ENCODE data around the gene REPIN1.

The REPIN1 gene

DNA sequence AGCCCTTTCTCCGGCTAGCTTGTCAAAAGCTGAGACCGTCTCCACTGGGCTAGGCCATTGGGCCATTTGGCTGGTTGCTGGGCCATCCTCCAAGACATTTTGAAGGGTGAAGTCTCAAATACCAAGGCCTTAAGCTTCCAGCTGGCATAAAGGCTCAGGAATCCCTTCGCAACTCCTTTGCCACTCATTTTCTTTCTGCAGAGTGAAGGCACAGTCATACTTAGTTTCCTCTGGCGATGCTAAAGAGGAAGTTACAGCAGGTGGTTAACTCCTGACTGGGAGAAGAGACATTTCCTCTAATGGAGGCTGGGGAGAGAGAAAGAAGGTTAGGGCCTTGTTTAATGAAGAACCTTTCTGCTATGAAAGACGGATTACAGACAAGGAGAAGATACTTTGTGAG, 4.8 kb upstream of the REPIN1 start:
- H3K27ac ChIP-seq (ENCODE audit: low read depth, low read length): no peak overlapping the region
- no peak overlapping the region for H3K4me3 ChIP-seq (ENCODE audit: insufficient read depth, low read length, poor library complexity, severe bottlenecking)
- H3K9me2 ChIP-seq (replicated peaks; ENCODE audit: insufficient read depth, low read length): no peaks in the 10 kb centered on the region
- H3K27me3 ChIP-seq (ENCODE audit: low read length): 0 out of 2 replicates have a peak, but pooled peaks cover 3% of the 10 kb centered on the region
- no peaks in the 10 kb centered on the region for H3K9me3 ChIP-seq (ENCODE audit: insufficient read depth, low read length)
- no peak for TF ChIP-seq EZH2phosphoT487 (conservative IDR thresholded peaks at IDR 0.05; ENCODE audit: low read length)
- TF ChIP-seq, protein P1, sequence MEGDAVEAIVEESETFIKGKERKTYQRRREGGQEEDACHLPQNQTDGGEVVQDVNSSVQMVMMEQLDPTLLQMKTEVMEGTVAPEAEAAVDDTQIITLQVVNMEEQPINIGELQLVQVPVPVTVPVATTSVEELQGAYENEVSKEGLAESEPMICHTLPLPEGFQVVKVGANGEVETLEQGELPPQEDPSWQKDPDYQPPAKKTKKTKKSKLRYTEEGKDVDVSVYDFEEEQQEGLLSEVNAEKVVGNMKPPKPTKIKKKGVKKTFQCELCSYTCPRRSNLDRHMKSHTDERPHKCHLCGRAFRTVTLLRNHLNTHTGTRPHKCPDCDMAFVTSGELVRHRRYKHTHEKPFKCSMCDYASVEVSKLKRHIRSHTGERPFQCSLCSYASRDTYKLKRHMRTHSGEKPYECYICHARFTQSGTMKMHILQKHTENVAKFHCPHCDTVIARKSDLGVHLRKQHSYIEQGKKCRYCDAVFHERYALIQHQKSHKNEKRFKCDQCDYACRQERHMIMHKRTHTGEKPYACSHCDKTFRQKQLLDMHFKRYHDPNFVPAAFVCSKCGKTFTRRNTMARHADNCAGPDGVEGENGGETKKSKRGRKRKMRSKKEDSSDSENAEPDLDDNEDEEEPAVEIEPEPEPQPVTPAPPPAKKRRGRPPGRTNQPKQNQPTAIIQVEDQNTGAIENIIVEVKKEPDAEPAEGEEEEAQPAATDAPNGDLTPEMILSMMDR (IDR thresholded peaks at IDR 0.05; ENCODE audit: insufficient read depth, low read length, poor library complexity, severe bottlenecking): no peak
- H3K79me2 ChIP-seq (ENCODE audit: insufficient read depth, low read length): no peaks in the 10 kb centered on the region
- H3K36me3 ChIP-seq (ENCODE audit: low read length): no peaks in the 10 kb centered on the region
- no peak overlapping the region for H3K9ac ChIP-seq (ENCODE audit: low read length)
- no peak overlapping the region for H2AFZ ChIP-seq (ENCODE audit: low read depth, low read length, severe bottlenecking)
- H4K20me1 ChIP-seq (ENCODE audit: low read depth, low read length): no peaks in the 10 kb centered on the region
- H3F3A ChIP-seq (ENCODE audit: insufficient read depth): peaks cover 11% of the 10 kb centered on the region; the same call in 1 of the 2 replicates
- H3K4me2 ChIP-seq (ENCODE audit: low read depth, low read length, poor library complexity, severe bottlenecking): no peak overlapping the region

DNA sequence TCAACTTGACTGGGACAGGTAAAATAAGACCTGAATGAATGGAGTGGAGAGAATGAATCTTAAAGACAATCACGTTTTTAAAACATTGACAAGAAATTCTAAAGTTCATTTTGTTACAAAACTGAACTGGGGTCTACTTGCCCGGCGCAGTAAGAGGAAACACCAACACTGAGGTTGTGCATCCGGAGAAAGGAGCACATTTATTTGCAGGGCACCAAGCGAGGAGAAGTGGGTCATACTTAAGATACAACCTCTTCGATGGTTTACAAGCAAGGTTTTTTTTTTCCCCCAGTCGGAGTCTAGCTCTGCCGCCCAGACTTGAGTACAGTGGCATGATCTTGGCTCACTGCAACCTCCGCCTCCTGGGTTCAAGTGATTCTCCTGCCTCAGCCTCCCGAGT, 3.4 kb upstream of the REPIN1 start:
- no peaks in the 10 kb centered on the region for H4K20me1 ChIP-seq (ENCODE audit: low read depth, low read length)
- H3K4me2 ChIP-seq (ENCODE audit: low read depth, low read length, poor library complexity, severe bottlenecking): no peak overlapping the region
- no peak overlapping the region for H3K9ac ChIP-seq (ENCODE audit: low read length)
- H3K4me3 ChIP-seq (ENCODE audit: insufficient read depth, low read length, poor library complexity, severe bottlenecking): no peak overlapping the region
- TF ChIP-seq, protein P1 (IDR thresholded peaks at IDR 0.05; ENCODE audit: insufficient read depth, low read length, poor library complexity, severe bottlenecking): no peak
- no peak for TF ChIP-seq EZH2phosphoT487 (conservative IDR thresholded peaks at IDR 0.05; ENCODE audit: low read length)
- H3K79me2 ChIP-seq (ENCODE audit: insufficient read depth, low read length): no peaks in the 10 kb centered on the region
- no peak overlapping the region for H3K27ac ChIP-seq (ENCODE audit: low read depth, low read length)
- no peaks in the 10 kb centered on the region for H3K9me3 ChIP-seq (ENCODE audit: insufficient read depth, low read length)
- no peaks in the 10 kb centered on the region for H3K36me3 ChIP-seq (ENCODE audit: low read length)
- H3K9me2 ChIP-seq (replicated peaks; ENCODE audit: insufficient read depth, low read length): no peaks in the 10 kb centered on the region
- 0 out of 2 replicates have a peak, but pooled peaks cover under 1% of the 10 kb centered on the region for H3K27me3 ChIP-seq (ENCODE audit: low read length)
- H2AFZ ChIP-seq (ENCODE audit: low read depth, low read length, severe bottlenecking): no peak overlapping the region
- H3F3A ChIP-seq (ENCODE audit: insufficient read depth): peaks cover 11% of the 10 kb centered on the region; the same call in 1 of the 2 replicates

DNA sequence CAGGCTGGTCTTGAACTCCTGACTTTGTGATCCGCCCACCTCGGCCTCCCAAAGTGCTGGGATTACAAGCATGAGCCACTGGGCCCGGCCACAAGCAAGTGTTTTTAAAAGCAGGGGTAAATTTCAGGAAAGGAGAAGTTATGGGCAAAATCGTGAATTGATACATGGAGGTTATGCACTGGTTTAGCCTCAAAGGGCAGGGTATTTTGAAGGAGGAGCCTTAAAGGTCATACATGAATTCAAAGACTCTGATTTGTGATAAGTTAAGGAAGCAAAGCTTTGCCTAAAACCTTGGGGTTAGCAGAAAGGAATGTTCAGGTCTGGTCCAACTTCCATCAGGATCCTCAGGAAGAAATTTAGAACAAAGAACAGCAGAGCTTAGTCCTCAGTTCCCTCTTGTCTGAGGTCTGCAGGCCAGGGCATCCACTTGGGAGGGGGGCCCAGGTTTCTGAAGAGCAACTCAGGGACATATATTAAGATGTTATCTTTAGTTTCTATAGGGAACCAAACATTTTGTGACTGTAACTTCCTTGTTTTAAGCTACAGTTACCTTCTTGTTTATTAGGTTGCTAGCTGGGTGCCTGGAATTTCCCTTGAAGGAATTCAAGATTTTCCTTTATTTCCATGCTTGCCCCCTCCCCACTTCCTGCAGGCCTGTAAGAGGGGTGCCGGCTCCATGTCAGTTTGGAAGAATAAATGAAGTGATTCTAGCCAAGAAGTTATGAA, 2.8 kb upstream of the REPIN1 start:
- Histone ChIP-seq H3K9me3 (ENCODE audit: insufficient read depth, low read length) (no peaks in the 10 kb centered on the region), H3F3A (ENCODE audit: insufficient read depth) (peaks cover 11% of the 10 kb centered on the region; the same call in 1 of the 2 replicates), H3K36me3 (ENCODE audit: low read length) (no peaks in the 10 kb centered on the region), H3K27ac (ENCODE audit: low read depth, low read length) (no peak overlapping the region), H3K27me3 (ENCODE audit: low read length) (no peaks in the 10 kb centered on the region), H3K4me3 (ENCODE audit: insufficient read depth, low read length, poor library complexity, severe bottlenecking) (no peak overlapping the region), H4K20me1 (ENCODE audit: low read depth, low read length) (no peaks in the 10 kb centered on the region), H3K9ac (ENCODE audit: low read length) (no peak overlapping the region), H3K4me2 (ENCODE audit: low read depth, low read length, poor library complexity, severe bottlenecking) (no peak overlapping the region), H3K9me2 (replicated peaks; ENCODE audit: insufficient read depth, low read length) (no peaks in the 10 kb centered on the region), H2AFZ (ENCODE audit: low read depth, low read length, severe bottlenecking) (no peak overlapping the region), H3K79me2 (ENCODE audit: insufficient read depth, low read length) (no peaks in the 10 kb centered on the region)
- TF ChIP-seq, protein P1 (IDR thresholded peaks at IDR 0.05; ENCODE audit: insufficient read depth, low read length, poor library complexity, severe bottlenecking): no peak
- no peak for TF ChIP-seq EZH2phosphoT487 (conservative IDR thresholded peaks at IDR 0.05; ENCODE audit: low read length)

All from SU-DHL-6 (cell line).